ENCODE data around the gene MDFI.

- no peak for TF ChIP-seq CTCF (IDR thresholded peaks at IDR 0.05)
- no peak for TF ChIP-seq POLR2A (IDR thresholded peaks at IDR 0.05)
These were observed 16.9 kb downstream of the MDFI start for GRCh38 chr6:41655176-41655575.

Data from uterus (tissue), 2 donors.